ENCODE measurements around the gene SLC6A13. TPM values are rescaled to one million over a fixed set of nuclear protein-coding genes. Genes with fewer than 3 reads are reported as not detected.

The SLC6A13 gene
- total RNA-seq, result 10 to 100 TPM in 1 of 2 donors, under 1 TPM in 1; 0.23 to 12.0 TPM
- 1 to 10 TPM; 5.4 to 9.5 TPM for polyA plus RNA-seq

DNA sequence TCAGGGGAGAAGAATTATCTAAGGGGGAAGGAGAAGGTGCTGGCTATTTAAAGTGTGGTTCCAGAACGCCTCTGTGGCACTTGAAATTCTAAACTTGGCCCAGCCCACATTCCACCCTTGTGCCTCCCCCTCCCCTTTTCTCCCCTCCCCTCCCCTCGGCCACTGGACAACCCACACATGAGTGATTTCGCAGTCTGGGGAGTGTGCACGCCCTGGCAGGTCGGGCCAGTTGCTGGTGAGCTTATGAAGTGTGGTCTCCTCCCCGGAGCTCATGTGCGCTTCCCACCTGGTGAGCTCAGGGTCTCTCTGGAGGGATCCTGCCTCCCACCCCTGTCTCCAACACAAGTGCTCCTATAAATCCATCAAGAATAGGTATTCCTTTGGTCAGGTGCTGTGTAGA, at the start of gene SLC6A13:
SLC6A13 (minus strand) TSS at position 20 of the 400 bp plus-strand sequence. CDS start 2,784 bp downstream, outside the sequence.
- Histone ChIP-seq H3K36me3 (ENCODE audit: control insufficient read depth in 4 of 4, insufficient read depth in 3 of 4, low read depth in 1 of 4, low read length in 3 of 4) (no peaks in the 10 kb centered on the region), H3K4me1 (ENCODE audit: control insufficient read depth in 4 of 4, insufficient read depth in 4 of 4, low read length in 3 of 4) (peaks cover 0 to 8% (median 1%) of the 10 kb centered on the region in 4 donors), H3K27me3 (ENCODE audit: control insufficient read depth in 4 of 4, insufficient read depth in 4 of 4, low read length in 3 of 4) (peaks cover 0 to 2% (median 0%) of the 10 kb centered on the region in 4 donors), H3K4me3 (ENCODE audit: low read depth in 1 of 3, low read length in 3 of 3) (no peak within 1 kb of the TSS), H3K27ac (ENCODE audit: low read depth in 1 of 2, low read length in 2 of 2) (no peak within 1 kb of the TSS), H3K9ac (ENCODE audit: low read depth in 1 of 2, low read length in 2 of 2) (no peak within 1 kb of the TSS), H3K9me3 (ENCODE audit: control insufficient read depth in 4 of 4, low read length in 3 of 4) (no peaks in the 10 kb centered on the region)
- no peak for DNase-seq (ENCODE audit: low spot score)
- TF ChIP-seq EGR1 (IDR thresholded peaks at IDR 0.05; ENCODE audit: low read depth in 2 of 2) (no peak), FOXA2 (IDR thresholded peaks at IDR 0.05) (no peak), HNF4G (IDR thresholded peaks at IDR 0.05) (no peak), RXRA (IDR thresholded peaks at IDR 0.05) (no peak), SP1 (IDR thresholded peaks at IDR 0.05) (no peak), TAF1 (conservative IDR thresholded peaks at IDR 0.05) (no peak)
- TF ChIP-seq, protein P1, sequence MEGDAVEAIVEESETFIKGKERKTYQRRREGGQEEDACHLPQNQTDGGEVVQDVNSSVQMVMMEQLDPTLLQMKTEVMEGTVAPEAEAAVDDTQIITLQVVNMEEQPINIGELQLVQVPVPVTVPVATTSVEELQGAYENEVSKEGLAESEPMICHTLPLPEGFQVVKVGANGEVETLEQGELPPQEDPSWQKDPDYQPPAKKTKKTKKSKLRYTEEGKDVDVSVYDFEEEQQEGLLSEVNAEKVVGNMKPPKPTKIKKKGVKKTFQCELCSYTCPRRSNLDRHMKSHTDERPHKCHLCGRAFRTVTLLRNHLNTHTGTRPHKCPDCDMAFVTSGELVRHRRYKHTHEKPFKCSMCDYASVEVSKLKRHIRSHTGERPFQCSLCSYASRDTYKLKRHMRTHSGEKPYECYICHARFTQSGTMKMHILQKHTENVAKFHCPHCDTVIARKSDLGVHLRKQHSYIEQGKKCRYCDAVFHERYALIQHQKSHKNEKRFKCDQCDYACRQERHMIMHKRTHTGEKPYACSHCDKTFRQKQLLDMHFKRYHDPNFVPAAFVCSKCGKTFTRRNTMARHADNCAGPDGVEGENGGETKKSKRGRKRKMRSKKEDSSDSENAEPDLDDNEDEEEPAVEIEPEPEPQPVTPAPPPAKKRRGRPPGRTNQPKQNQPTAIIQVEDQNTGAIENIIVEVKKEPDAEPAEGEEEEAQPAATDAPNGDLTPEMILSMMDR (IDR thresholded peaks at IDR 0.05; ENCODE audit: low read depth, low read length, missing input control), result no peak
- TF ChIP-seq, protein P2, sequence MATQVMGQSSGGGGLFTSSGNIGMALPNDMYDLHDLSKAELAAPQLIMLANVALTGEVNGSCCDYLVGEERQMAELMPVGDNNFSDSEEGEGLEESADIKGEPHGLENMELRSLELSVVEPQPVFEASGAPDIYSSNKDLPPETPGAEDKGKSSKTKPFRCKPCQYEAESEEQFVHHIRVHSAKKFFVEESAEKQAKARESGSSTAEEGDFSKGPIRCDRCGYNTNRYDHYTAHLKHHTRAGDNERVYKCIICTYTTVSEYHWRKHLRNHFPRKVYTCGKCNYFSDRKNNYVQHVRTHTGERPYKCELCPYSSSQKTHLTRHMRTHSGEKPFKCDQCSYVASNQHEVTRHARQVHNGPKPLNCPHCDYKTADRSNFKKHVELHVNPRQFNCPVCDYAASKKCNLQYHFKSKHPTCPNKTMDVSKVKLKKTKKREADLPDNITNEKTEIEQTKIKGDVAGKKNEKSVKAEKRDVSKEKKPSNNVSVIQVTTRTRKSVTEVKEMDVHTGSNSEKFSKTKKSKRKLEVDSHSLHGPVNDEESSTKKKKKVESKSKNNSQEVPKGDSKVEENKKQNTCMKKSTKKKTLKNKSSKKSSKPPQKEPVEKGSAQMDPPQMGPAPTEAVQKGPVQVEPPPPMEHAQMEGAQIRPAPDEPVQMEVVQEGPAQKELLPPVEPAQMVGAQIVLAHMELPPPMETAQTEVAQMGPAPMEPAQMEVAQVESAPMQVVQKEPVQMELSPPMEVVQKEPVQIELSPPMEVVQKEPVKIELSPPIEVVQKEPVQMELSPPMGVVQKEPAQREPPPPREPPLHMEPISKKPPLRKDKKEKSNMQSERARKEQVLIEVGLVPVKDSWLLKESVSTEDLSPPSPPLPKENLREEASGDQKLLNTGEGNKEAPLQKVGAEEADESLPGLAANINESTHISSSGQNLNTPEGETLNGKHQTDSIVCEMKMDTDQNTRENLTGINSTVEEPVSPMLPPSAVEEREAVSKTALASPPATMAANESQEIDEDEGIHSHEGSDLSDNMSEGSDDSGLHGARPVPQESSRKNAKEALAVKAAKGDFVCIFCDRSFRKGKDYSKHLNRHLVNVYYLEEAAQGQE (IDR thresholded peaks at IDR 0.05), result no peak
- TF ChIP-seq, protein P3, sequence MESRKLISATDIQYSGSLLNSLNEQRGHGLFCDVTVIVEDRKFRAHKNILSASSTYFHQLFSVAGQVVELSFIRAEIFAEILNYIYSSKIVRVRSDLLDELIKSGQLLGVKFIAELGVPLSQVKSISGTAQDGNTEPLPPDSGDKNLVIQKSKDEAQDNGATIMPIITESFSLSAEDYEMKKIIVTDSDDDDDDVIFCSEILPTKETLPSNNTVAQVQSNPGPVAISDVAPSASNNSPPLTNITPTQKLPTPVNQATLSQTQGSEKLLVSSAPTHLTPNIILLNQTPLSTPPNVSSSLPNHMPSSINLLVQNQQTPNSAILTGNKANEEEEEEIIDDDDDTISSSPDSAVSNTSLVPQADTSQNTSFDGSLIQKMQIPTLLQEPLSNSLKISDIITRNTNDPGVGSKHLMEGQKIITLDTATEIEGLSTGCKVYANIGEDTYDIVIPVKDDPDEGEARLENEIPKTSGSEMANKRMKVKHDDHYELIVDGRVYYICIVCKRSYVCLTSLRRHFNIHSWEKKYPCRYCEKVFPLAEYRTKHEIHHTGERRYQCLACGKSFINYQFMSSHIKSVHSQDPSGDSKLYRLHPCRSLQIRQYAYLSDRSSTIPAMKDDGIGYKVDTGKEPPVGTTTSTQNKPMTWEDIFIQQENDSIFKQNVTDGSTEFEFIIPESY (IDR thresholded peaks at IDR 0.05), result no peak
- TF ChIP-seq, protein P4, sequence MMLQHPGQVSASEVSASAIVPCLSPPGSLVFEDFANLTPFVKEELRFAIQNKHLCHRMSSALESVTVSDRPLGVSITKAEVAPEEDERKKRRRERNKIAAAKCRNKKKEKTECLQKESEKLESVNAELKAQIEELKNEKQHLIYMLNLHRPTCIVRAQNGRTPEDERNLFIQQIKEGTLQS (IDR thresholded peaks at IDR 0.05), result no peak
- WGBS, result 66% methylated on average over 7 of the region's 7 CpGs

DNA sequence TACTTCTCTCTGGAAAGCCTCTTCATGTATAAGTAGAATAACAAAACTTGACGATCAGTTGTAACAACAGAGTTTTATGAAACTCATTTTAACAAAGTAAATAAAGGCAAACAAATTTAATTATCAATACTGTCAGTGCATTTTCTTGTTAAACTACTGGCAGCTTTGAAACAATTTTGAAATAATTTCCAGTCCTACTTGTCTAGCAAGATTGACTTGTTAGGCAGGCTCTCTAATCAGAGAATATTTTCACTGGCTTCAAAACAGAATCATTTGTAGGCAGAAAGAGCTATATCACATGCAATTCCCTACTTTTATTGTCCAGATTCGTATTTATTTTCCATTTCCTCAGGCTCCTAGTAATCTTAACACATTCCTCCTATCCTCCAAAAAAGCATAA, 45.9 kb upstream of the SLC6A13 start:
- H3K36me3 ChIP-seq (ENCODE audit: control insufficient read depth in 4 of 4, insufficient read depth in 3 of 4, low read depth in 1 of 4, low read length in 3 of 4), result peaks cover 12 to 81% (median 74%) of the 10 kb centered on the region in 4 donors
- no peak for DNase-seq (ENCODE audit: low spot score)
- no peaks in the 10 kb centered on the region for H3K27me3 ChIP-seq (ENCODE audit: control insufficient read depth in 4 of 4, insufficient read depth in 4 of 4, low read length in 3 of 4)
- no peak overlapping the region for H3K27ac ChIP-seq (ENCODE audit: low read depth in 1 of 2, low read length in 2 of 2)
- no peaks in the 10 kb centered on the region for H3K9me3 ChIP-seq (ENCODE audit: control insufficient read depth in 4 of 4, low read length in 3 of 4)
- no peak overlapping the region for H3K4me3 ChIP-seq (ENCODE audit: low read depth in 1 of 3, low read length in 3 of 3)
- no peak overlapping the region for H3K9ac ChIP-seq (ENCODE audit: low read depth in 1 of 2, low read length in 2 of 2)
- WGBS, result 88% methylated on average over 2 of the region's 2 CpGs
- no peaks in the 10 kb centered on the region for H3K4me1 ChIP-seq (ENCODE audit: control insufficient read depth in 4 of 4, insufficient read depth in 4 of 4, low read length in 3 of 4)
- TF ChIP-seq SP1 (IDR thresholded peaks at IDR 0.05) (no peak), NR2F2 (IDR thresholded peaks at IDR 0.05) (no peak), JUND (IDR thresholded peaks at IDR 0.05) (no peak), HNF4A (conservative IDR thresholded peaks at IDR 0.05) (no peak), GABPA (IDR thresholded peaks at IDR 0.05 in 1 of 2, conservative IDR thresholded peaks at IDR 0.05 in 1 of 2) (no peak), FOXA2 (IDR thresholded peaks at IDR 0.05) (no peak), FOXA1 (IDR thresholded peaks at IDR 0.05) (no peak), HNF4G (IDR thresholded peaks at IDR 0.05) (no peak), RXRA (IDR thresholded peaks at IDR 0.05) (no peak)
- TF ChIP-seq, protein P1 (IDR thresholded peaks at IDR 0.05; ENCODE audit: low read depth, low read length, missing input control), result no peak
- TF ChIP-seq, protein P2 (IDR thresholded peaks at IDR 0.05), result no peak
- TF ChIP-seq, protein P3 (IDR thresholded peaks at IDR 0.05), result no peak

Measured in liver (tissue), 9 donors.